PC-9 (cell line): ENCODE data around the gene RALGPS1. TPM values are rescaled to one million over a fixed set of nuclear protein-coding genes. Genes with fewer than 3 reads are reported as not detected.

Experiments used
- BruUV-seq: library from RNA; stranded (reverse); fragments of 400-500 nt; replicated peaks from 2 replicates; lab custom pipeline; 2021; lab: Mats Ljungman, UMichigan
- CTCF ChIA-PET: fragments of 300-600 bp; sonication (Branson Sonifier 250); formaldehyde crosslinking; loops from one replicate; lab custom pipeline; 2022; ENCODE audit warnings: antibody characterized with exemption; lab: Charles Lee
- POLR2A ChIA-PET: fragments of 300-600 bp; sonication (Branson Sonifier 250); formaldehyde crosslinking; loops from one replicate; lab custom pipeline; 2022; ENCODE audit warnings: antibody characterized with exemption; ENCODE audit not compliant: unreplicated experiment; lab: Charles Lee
- DNase-seq, 2 experiments: peaks; one replicate each; pipeline versions ENCODE4 v3.0.0 to v3.0.0-alpha.2; 2015 to 2022; ENCODE audit warnings: mixed read lengths in 1 of 2
- H2AFZ ChIP-seq: fragments of 200-600 bp; sonication (generic); 2 replicates; pipeline ENCODE4 v1.8.1; 2017; ENCODE audit warnings: antibody characterized with exemption
- H3F3A ChIP-seq: fragments of 200-600 bp; sonication (generic); 2 replicates; pipeline ENCODE4 v1.8.1; 2017; ENCODE audit warnings: antibody characterized with exemption, mild to moderate bottlenecking, low read depth; ENCODE audit not compliant: insufficient read depth
- H3K27ac ChIP-seq: fragments of 200-600 bp; sonication (generic); 2 replicates; pipeline ENCODE4 v1.6.1; 2016; ENCODE audit warnings: mixed run types
- H3K27me3 ChIP-seq: fragments of 200-600 bp; sonication (generic); 2 replicates; pipeline ENCODE4 v1.6.1; 2016; ENCODE audit warnings: low read depth, mixed run types; ENCODE audit not compliant: insufficient read depth
- H3K36me3 ChIP-seq: fragments of 200-600 bp; sonication (generic); 2 replicates; pipeline ENCODE4 v1.6.1; 2016; ENCODE audit warnings: low read depth, mixed run types
- H3K4me1 ChIP-seq: fragments of 200-600 bp; sonication (generic); replicated peaks from 2 replicates; pipeline ENCODE4 v1.6.1; 2016; ENCODE audit warnings: mixed run types; ENCODE audit not compliant: insufficient read depth
- H3K4me2 ChIP-seq: fragments of 200-600 bp; sonication (generic); 2 replicates; pipeline ENCODE4 v1.6.1; 2017; ENCODE audit warnings: mixed run types
- H3K4me3 ChIP-seq: fragments of 200-600 bp; sonication (generic); 2 replicates; pipeline ENCODE4 v1.6.1; 2016; ENCODE audit warnings: mixed run types
- H3K79me2 ChIP-seq: fragments of 200-600 bp; sonication (generic); 2 replicates; pipeline ENCODE4 v1.6.1; 2017; ENCODE audit warnings: low read depth, mixed run types
- H3K9me2 ChIP-seq: fragments of 200-600 bp; sonication (generic); 2 replicates; pipeline ENCODE4 v1.8.1; 2017; ENCODE audit warnings: mild to moderate bottlenecking; ENCODE audit not compliant: insufficient read depth
- H3K9me3 ChIP-seq: fragments of 200-600 bp; sonication (generic); 2 replicates; pipeline ENCODE4 v1.8.1; 2016; ENCODE audit warnings: low read depth; ENCODE audit not compliant: insufficient read depth
- H4K20me1 ChIP-seq: fragments of 200-600 bp; sonication (generic); 2 replicates; pipeline ENCODE4 v1.8.1; 2017; ENCODE audit not compliant: insufficient read depth
- EZH2 ChIP-seq: fragments of 200-600 bp; sonication (generic); IDR thresholded peaks from 2 replicates; pipeline ENCODE4 v1.8.0; 2017; ENCODE audit warnings: antibody characterized with exemption, low read depth
- intact Hi-C: fragments of 100-400 bp; cut with micrococcal nuclease; formaldehyde crosslinking; loops from one replicate; pipeline ENCODE4 v1.10.0; 2022; ENCODE audit not compliant: unreplicated experiment
- total RNA-seq: library from RNA; stranded (reverse); gene quantifications from 2 replicates; pipeline ENCODE4 v1.2.3, GENCODE V29; 2021
- TF ChIP-seq, protein P1 (sequence below): fragments of 200-600 bp; sonication (generic); conservative IDR thresholded peaks from 2 replicates; pipeline ENCODE4 v1.6.1; 2017; ENCODE audit warnings: mixed run types, antibody characterized with exemption, mild to moderate bottlenecking, moderate library complexity

Gene RALGPS1
- total RNA-seq, 1 experiment from 2014 or later: 23.3 TPM

DNA sequence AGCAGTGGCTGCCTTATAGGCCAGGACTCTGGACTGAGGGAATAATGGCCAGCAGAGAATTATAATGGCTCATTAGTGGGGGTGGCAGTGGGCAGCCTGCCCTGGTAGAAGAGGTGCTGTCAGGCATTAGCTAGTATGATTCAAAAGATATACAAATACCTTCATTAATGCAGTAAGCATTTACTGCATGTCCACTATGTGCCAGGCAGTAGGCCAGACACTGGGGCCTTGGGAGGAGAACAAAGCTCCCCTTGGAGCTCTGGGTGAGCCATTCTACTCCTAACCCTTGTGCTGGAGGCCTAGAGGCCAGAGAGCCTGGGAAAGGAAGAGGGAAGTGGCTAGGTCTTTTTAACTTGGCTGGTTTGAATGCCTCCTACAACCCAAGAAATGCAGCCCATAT, 348.0 kb downstream of the RALGPS1 start:
- no peaks in the 10 kb centered on the region for H3F3A ChIP-seq
- H3K4me1 ChIP-seq: no peaks in the 10 kb centered on the region
- no peak overlapping the region for H3K27ac ChIP-seq
- H3K9me2 ChIP-seq: no peaks in the 10 kb centered on the region; the same call in 1 of the 2 replicates
- no peak overlapping the region for H2AFZ ChIP-seq
- BruUV-seq: no TSS peak
- H3K79me2 ChIP-seq: no peaks in the 10 kb centered on the region
- DNase-seq: no peak
- no peaks in the 10 kb centered on the region for H3K36me3 ChIP-seq
- no peaks in the 10 kb centered on the region for H4K20me1 ChIP-seq
- intact Hi-C loops: no loop called here
- no peaks in the 10 kb centered on the region for H3K27me3 ChIP-seq
- H3K4me2 ChIP-seq: no peak overlapping the region
- ChIA-PET POLR2A (no interaction called here), CTCF (no interaction called here)
- no peak overlapping the region for H3K4me3 ChIP-seq
- no peaks in the 10 kb centered on the region for H3K9me3 ChIP-seq
- TF ChIP-seq EZH2: no peak
- TF ChIP-seq, protein P1, sequence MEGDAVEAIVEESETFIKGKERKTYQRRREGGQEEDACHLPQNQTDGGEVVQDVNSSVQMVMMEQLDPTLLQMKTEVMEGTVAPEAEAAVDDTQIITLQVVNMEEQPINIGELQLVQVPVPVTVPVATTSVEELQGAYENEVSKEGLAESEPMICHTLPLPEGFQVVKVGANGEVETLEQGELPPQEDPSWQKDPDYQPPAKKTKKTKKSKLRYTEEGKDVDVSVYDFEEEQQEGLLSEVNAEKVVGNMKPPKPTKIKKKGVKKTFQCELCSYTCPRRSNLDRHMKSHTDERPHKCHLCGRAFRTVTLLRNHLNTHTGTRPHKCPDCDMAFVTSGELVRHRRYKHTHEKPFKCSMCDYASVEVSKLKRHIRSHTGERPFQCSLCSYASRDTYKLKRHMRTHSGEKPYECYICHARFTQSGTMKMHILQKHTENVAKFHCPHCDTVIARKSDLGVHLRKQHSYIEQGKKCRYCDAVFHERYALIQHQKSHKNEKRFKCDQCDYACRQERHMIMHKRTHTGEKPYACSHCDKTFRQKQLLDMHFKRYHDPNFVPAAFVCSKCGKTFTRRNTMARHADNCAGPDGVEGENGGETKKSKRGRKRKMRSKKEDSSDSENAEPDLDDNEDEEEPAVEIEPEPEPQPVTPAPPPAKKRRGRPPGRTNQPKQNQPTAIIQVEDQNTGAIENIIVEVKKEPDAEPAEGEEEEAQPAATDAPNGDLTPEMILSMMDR: no peak

DNA sequence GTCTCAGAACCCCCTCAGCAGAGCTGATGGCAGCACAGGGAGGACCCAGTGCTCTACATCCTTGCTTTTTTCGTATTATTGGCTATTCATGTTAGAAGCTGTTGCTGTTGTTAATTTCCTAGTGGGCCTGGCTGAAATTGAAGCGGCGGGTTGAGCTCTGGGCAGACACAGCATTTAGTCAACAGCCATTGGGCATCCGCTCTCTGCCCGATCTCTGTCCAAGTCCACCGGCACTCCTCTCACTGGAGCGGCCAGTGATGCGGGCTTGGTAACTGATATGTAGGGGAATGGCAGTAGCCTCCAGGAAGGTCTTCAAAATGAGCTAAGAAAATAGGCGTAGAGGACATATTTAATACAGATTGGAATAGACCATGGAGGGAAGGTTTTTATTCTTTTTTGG, 348.7 kb downstream of the RALGPS1 start:
- TF ChIP-seq, protein P1: no peak
- no peak for TF ChIP-seq EZH2

DNA sequence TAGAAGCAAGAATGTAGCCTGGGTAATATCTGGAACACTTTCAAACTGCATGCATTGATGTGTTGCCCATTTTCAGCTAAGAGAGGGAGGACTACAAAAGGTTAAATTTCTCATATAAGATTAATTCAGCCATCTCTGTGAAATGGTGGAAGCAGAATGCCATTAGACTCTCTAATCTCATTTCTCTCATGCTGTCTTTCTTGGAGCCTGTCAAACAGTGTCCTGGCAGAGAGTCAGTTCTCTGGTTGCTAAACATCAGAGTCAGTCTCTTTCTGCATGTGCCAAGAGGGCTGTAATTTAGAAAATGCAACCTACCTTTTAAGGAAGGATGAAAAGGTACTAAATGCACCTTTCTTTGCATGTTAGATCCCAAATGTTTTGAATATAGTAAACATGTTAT, 349.1 kb downstream of the RALGPS1 start:
- Histone ChIP-seq H3K27ac (no peak overlapping the region), H3F3A (no peaks in the 10 kb centered on the region), H3K36me3 (no peaks in the 10 kb centered on the region), H2AFZ (no peak overlapping the region), H3K9me3 (no peaks in the 10 kb centered on the region), H3K9me2 (no peaks in the 10 kb centered on the region; the same call in 1 of the 2 replicates), H3K4me1 (no peaks in the 10 kb centered on the region), H4K20me1 (no peaks in the 10 kb centered on the region), H3K4me3 (no peak overlapping the region), H3K4me2 (no peak overlapping the region), H3K27me3 (no peaks in the 10 kb centered on the region), H3K79me2 (no peaks in the 10 kb centered on the region)
- TF ChIP-seq, protein P1: no peak
- no peak for TF ChIP-seq EZH2
- ChIA-PET CTCF (no interaction called here), POLR2A (no interaction called here)
- BruUV-seq: no TSS peak
- DNase-seq: no peak
- intact Hi-C loops: no loop called here

More for the DNA sequence above, 348.7 kb downstream of the RALGPS1 start:
- Histone ChIP-seq H3K79me2 (no peaks in the 10 kb centered on the region), H3K27me3 (no peaks in the 10 kb centered on the region), H3K4me1 (no peaks in the 10 kb centered on the region), H3K4me2 (no peak overlapping the region), H3K36me3 (no peaks in the 10 kb centered on the region), H3K9me3 (no peaks in the 10 kb centered on the region), H3K27ac (no peak overlapping the region), H3K4me3 (no peak overlapping the region), H3K9me2 (no peaks in the 10 kb centered on the region; the same call in 1 of the 2 replicates), H4K20me1 (no peaks in the 10 kb centered on the region), H2AFZ (no peak overlapping the region), H3F3A (no peaks in the 10 kb centered on the region)
- no TSS peak for BruUV-seq
- ChIA-PET POLR2A (no interaction called here), CTCF (no interaction called here)
- intact Hi-C loops: no loop called here
- no peak for DNase-seq
